Measurements from ENCODE around the gene SLC16A2. TPM values are rescaled to one million over a fixed set of nuclear protein-coding genes. Genes with fewer than 3 reads are reported as not detected.

SLC16A2 gene
- total and polyA plus RNA-seq, 10 of the 15 experiments (the other 5 are each of a cell fraction or from before 2014, with no cell fraction given), result 0.08 to 0.13 TPM; not detected in 8

DNA sequence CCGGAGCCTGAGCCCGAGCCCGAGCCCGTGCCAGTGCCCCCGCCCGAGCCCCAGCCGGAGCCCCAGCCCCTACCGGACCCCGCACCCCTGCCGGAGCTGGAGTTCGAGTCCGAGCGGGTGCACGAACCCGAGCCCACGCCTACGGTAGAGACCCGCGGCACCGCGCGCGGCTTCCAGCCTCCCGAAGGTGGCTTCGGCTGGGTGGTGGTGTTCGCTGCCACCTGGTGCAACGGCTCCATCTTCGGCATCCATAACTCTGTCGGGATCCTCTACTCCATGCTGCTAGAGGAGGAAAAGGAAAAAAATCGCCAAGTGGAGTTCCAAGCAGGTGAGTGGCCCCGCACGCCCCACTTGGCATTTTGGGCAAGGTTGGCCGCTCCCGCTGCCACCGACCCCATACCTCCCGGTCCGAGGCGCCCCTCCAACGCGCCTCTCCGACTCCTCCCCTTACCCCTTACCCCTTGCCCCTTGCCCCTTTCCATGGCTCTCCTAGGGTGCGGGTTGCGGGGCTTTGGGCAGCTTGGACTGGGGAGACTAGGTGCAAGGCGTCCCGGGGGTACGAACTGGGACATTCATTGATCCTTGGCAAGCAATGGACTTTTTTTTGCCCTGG, 553 bp downstream of the SLC16A2 start (continued):
- TF ChIP-seq, protein P1, sequence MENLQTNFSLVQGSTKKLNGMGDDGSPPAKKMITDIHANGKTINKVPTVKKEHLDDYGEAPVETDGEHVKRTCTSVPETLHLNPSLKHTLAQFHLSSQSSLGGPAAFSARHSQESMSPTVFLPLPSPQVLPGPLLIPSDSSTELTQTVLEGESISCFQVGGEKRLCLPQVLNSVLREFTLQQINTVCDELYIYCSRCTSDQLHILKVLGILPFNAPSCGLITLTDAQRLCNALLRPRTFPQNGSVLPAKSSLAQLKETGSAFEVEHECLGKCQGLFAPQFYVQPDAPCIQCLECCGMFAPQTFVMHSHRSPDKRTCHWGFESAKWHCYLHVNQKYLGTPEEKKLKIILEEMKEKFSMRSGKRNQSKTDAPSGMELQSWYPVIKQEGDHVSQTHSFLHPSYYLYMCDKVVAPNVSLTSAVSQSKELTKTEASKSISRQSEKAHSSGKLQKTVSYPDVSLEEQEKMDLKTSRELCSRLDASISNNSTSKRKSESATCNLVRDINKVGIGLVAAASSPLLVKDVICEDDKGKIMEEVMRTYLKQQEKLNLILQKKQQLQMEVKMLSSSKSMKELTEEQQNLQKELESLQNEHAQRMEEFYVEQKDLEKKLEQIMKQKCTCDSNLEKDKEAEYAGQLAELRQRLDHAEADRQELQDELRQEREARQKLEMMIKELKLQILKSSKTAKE (IDR thresholded peaks at IDR 0.05; ENCODE audit: low read depth, poor library complexity, severe bottlenecking), result no peak
- TF ChIP-seq MYB (IDR thresholded peaks at IDR 0.05; ENCODE audit: borderline replicate concordance, low read depth, low read length) (no peak), FOXK2 (IDR thresholded peaks at IDR 0.05) (no peak), RB1 (IDR thresholded peaks at IDR 0.05; ENCODE audit: borderline replicate concordance) (no peak)

DNA sequence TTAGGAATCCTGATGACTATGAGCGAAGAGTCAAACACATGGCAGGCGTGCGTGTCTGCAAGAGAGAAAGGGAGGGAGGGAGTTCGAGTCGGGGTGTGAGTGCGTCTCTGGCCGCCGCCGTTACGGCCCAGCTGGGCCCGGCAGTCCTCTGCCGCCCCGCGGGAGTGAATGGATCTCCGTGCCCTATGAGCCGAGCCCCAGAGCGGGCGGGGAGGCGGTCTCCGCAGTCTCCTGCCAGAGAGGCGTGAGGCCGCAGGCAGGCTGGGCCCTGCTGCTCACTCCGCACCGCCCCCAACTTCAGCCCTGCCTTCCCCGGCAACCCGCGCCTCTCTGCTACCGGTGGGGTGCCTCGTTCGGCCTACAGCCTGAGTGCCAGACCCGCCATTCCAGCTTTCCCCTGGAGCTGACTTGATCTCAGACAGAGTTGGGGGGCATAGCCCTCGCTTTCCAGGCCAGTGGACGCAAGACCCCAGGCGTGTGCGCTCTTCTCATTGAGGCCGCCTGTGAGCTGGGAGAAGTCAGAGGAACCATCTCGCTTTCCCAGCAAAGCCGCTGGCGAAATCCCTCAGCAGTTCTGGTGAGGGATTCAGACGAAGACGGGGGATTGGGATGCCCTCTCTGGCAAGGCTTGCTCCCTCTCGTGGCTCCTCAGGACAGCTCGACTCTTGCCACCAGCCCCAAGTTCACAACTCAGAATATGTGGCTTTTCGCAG, 1.4 kb downstream of the SLC16A2 start:
- H3K9ac ChIP-seq (ENCODE audit: control insufficient read depth, insufficient read depth, low read length), result no peak overlapping the region
- intact Hi-C loops (cut with micrococcal nuclease; ENCODE audit: unreplicated experiment) (no loop called here), in situ Hi-C loops (cut with MboI) (no loop called here)
- no peak overlapping the region for H3K4me3 ChIP-seq
- DNase-seq (ENCODE audit: low read depth, low spot score) (no peak), FAIRE-seq (no peak), ATAC-seq (no peak)
- H3K4me2 ChIP-seq (ENCODE audit: control insufficient read depth, insufficient read depth), result no peak overlapping the region
- H4K20me1 ChIP-seq (ENCODE audit: control insufficient read depth, insufficient read depth), result no peaks in the 10 kb centered on the region; the same call in 1 of the 2 replicates
- H3K36me3 ChIP-seq (ENCODE audit: control insufficient read depth in 2 of 2, insufficient read depth in 2 of 2, low read length in 1 of 2), result no peaks in the 10 kb centered on the region
- ChIA-PET CTCF (no interaction called here), RAD21 (ENCODE audit: unreplicated experiment) (no interaction called here), POLR2A (no interaction called here), SMC1A (ENCODE audit: uncharacterized antibody, unreplicated experiment) (no interaction called here)
- peaks cover 2% of the 10 kb centered on the region in 2 experiments; a peak in 3 of 4 replicates for H3K27me3 ChIP-seq (replicated peaks in 1 of 2; ENCODE audit: control insufficient read depth in 2 of 2, insufficient read depth in 2 of 2, low read length in 1 of 2)
- H3K4me1 ChIP-seq (ENCODE audit: control insufficient read depth, insufficient read depth, low read length), result no peaks in the 10 kb centered on the region
- no peak overlapping the region for H3K27ac ChIP-seq (ENCODE audit: control insufficient read depth, insufficient read depth)
- BruUV-seq (replicated peaks), result no TSS peak
- H3K9me3 ChIP-seq (replicated peaks; ENCODE audit: control insufficient read depth, insufficient read depth, low read length), result no peaks in the 10 kb centered on the region; the same call in 2 of the 3 replicates
- H2AFZ ChIP-seq (ENCODE audit: control insufficient read depth, low read depth, low read length), result no peak overlapping the region
- no peaks in the 10 kb centered on the region for H3K79me2 ChIP-seq (ENCODE audit: control insufficient read depth, insufficient read depth, low read length)
- 53% methylated on average over 41 of the region's 44 CpGs for WGBS (ENCODE audit: insufficient coverage, insufficient replicate concordance, low lambda C conversion rate, missing lambda C conversion rate)
- TF ChIP-seq TBL1XR1 (IDR thresholded peaks at IDR 0.05; ENCODE audit: low read depth, low read length), result no peak
- no peak for TF ChIP-seq SMAD1 (IDR thresholded peaks at IDR 0.05; ENCODE audit: low read depth, partially characterized antibody)
- no peak for TF ChIP-seq NFYA (IDR thresholded peaks at IDR 0.05; ENCODE audit: borderline replicate concordance, low read depth, low read length)
- TF ChIP-seq NFIC (IDR thresholded peaks at IDR 0.05; ENCODE audit: low read depth, low read length), result no peak
- TF ChIP-seq, protein P2, sequence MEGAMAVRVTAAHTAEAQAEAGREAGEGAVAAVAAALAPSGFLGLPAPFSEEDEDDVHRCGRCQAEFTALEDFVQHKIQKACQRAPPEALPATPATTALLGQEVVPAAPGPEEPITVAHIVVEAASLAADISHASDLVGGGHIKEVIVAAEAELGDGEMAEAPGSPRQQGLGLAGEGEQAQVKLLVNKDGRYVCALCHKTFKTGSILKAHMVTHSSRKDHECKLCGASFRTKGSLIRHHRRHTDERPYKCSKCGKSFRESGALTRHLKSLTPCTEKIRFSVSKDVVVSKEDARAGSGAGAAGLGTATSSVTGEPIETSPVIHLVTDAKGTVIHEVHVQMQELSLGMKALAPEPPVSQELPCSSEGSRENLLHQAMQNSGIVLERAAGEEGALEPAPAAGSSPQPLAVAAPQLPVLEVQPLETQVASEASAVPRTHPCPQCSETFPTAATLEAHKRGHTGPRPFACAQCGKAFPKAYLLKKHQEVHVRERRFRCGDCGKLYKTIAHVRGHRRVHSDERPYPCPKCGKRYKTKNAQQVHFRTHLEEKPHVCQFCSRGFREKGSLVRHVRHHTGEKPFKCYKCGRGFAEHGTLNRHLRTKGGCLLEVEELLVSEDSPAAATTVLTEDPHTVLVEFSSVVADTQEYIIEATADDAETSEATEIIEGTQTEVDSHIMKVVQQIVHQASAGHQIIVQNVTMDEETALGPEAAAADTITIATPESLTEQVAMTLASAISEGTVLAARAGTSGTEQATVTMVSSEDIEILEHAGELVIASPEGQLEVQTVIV (IDR thresholded peaks at IDR 0.05; ENCODE audit: borderline replicate concordance, partially characterized antibody), result no peak
- no peak for TF ChIP-seq ZBED1 (IDR thresholded peaks at IDR 0.05; ENCODE audit: borderline replicate concordance)
- TF ChIP-seq EZH2 (IDR thresholded peaks at IDR 0.05; ENCODE audit: borderline replicate concordance, control insufficient read depth, low read depth, low read length), result no peak
- no peak for TF ChIP-seq SP1 (IDR thresholded peaks at IDR 0.05; ENCODE audit: low read depth, low read length)
- TF ChIP-seq, protein P3, sequence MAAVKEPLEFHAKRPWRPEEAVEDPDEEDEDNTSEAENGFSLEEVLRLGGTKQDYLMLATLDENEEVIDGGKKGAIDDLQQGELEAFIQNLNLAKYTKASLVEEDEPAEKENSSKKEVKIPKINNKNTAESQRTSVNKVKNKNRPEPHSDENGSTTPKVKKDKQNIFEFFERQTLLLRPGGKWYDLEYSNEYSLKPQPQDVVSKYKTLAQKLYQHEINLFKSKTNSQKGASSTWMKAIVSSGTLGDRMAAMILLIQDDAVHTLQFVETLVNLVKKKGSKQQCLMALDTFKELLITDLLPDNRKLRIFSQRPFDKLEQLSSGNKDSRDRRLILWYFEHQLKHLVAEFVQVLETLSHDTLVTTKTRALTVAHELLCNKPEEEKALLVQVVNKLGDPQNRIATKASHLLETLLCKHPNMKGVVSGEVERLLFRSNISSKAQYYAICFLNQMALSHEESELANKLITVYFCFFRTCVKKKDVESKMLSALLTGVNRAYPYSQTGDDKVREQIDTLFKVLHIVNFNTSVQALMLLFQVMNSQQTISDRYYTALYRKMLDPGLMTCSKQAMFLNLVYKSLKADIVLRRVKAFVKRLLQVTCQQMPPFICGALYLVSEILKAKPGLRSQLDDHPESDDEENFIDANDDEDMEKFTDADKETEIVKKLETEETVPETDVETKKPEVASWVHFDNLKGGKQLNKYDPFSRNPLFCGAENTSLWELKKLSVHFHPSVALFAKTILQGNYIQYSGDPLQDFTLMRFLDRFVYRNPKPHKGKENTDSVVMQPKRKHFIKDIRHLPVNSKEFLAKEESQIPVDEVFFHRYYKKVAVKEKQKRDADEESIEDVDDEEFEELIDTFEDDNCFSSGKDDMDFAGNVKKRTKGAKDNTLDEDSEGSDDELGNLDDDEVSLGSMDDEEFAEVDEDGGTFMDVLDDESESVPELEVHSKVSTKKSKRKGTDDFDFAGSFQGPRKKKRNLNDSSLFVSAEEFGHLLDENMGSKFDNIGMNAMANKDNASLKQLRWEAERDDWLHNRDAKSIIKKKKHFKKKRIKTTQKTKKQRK (IDR thresholded peaks at IDR 0.05; ENCODE audit: low read depth, low read length), result no peak
